HFF-Myc (cell line): Measurements from ENCODE around the gene CYP27A1.
A peak's percentile ranks its signal among the peaks of the same experiment; 100 is the strongest.

ENCODE experiments used
- DNase-seq: peaks from one replicate; pipeline ENCODE4 v3.0.0-alpha.2; 2011; ENCODE audit warnings: low read depth; ENCODE audit errors: extremely low read depth
- H3K4me3 ChIP-seq: replicated peaks from 2 replicates; pipeline ENCODE4 v1.5.1; 2011; ENCODE audit warnings: low read depth, mild to moderate bottlenecking, control low read depth, low read length
- TF ChIP-seq, protein P1 (sequence below): IDR thresholded peaks from 2 replicates; pipeline ENCODE4 v1.5.1; 2012; ENCODE audit warnings: mild to moderate bottlenecking, low read depth, low read length, control low read depth; ENCODE audit errors: missing control alignments

CYP27A1 gene

DNA sequence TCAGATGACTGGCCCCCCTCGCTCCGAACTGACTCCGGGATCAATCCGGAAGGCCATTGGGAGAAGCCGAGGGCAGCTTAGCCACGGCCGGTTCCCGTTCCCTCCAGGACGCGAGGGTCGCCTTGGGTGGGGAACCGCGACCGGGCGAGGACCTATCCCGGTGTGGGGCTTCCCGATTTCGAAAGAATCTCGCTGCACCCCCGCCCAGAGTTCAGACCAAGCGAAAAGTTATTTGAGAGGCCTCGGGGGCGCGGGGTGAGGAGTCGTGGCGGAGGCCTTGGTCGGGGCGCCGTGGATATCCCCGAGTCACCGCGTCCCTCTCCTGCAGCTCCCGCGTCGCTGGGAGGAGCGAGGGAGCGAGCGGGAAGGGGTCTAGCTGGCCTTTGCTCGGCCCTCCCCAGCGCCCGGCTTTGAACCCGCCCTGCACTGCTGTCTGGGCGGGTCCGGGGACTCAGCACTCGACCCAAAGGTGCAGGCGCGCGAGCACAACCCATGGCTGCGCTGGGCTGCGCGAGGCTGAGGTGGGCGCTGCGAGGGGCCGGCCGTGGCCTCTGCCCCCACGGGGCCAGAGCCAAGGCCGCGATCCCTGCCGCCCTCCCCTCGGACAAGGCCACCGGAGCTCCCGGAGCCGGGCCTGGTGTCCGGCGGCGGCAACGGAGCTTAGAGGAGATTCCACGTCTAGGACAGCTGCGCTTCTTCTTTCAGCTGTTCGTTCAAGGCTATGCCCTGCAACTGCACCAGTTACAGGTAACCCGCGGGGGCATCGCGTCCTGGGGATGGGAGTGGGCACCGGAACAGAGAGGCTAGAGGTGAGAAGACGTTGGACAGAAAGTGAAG, at the start of gene CYP27A1:
Gene CYP27A1, plus strand, starts transcription at position 457 of the 837 bp plus-strand sequence. Its CDS starts 36 bp downstream, at position 493.
- TF ChIP-seq, protein P1, sequence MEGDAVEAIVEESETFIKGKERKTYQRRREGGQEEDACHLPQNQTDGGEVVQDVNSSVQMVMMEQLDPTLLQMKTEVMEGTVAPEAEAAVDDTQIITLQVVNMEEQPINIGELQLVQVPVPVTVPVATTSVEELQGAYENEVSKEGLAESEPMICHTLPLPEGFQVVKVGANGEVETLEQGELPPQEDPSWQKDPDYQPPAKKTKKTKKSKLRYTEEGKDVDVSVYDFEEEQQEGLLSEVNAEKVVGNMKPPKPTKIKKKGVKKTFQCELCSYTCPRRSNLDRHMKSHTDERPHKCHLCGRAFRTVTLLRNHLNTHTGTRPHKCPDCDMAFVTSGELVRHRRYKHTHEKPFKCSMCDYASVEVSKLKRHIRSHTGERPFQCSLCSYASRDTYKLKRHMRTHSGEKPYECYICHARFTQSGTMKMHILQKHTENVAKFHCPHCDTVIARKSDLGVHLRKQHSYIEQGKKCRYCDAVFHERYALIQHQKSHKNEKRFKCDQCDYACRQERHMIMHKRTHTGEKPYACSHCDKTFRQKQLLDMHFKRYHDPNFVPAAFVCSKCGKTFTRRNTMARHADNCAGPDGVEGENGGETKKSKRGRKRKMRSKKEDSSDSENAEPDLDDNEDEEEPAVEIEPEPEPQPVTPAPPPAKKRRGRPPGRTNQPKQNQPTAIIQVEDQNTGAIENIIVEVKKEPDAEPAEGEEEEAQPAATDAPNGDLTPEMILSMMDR: no peak
- no peak for DNase-seq
- peak within 1 kb of the TSS; percentile 42 for H3K4me3 ChIP-seq

DNA sequence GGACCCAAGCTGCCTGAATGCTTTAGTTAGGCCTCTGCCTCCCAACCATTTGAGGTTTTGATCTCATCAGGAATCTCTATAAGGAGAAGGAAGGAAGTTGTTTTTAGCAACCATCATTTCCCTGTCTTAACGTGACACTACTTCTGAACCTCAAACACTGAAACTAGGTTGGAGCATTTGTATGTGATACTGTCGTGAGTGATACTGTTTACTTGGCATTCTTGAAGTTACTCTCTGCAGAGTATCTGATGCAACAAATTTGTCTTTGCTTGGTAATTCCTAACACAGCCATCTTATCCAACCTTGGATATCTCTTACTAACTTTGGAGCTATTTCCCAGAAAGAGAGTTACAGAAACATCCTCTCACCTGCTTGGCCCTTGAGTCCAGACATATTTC, 49.2 kb upstream of the CYP27A1 start:
- TF ChIP-seq, protein P1: no peak
- DNase-seq: no peak
- H3K4me3 ChIP-seq: no peak overlapping the region

DNA sequence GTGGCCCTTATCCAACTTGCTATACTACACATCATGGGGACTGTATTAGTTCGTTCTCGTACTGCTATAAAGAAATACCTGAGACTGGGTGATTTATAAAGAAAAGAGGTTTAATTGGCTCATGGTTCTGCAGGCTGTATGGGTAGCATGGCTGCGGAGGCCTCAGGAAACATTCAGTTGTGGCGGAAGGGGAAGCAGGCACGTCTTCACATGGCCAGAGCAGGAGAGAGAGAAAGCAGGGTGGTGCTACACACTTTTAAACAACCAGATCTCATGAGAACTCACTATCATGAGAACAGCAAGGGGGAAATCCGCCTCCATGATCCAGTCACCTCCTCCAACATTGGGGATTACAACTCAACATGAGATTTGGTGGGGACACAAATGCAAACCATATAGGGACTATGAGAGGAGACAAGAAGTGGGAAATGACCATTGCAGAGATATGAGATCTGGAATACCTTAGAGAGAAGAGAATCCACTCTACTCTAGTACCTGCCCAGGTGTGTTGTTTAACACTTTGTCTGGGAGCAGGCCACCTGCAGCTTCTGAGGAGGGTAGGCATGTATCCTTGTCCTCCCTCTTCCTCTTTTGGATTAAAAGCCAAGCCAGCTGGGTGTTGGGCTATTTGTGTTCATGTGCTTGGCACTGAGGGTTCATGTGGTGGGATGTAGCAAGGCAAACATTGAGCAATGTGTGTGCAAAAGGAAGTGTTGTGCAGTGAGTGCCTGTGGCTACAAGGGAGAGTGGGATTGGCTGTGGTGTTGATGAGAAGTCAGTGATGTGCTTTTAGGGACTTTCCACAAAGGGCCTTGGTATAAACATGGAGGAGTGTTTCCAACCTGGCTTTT, 48.6 kb upstream of the CYP27A1 start:
- no peak for DNase-seq
- H3K4me3 ChIP-seq: no peak overlapping the region
- TF ChIP-seq, protein P1: no peak

DNA sequence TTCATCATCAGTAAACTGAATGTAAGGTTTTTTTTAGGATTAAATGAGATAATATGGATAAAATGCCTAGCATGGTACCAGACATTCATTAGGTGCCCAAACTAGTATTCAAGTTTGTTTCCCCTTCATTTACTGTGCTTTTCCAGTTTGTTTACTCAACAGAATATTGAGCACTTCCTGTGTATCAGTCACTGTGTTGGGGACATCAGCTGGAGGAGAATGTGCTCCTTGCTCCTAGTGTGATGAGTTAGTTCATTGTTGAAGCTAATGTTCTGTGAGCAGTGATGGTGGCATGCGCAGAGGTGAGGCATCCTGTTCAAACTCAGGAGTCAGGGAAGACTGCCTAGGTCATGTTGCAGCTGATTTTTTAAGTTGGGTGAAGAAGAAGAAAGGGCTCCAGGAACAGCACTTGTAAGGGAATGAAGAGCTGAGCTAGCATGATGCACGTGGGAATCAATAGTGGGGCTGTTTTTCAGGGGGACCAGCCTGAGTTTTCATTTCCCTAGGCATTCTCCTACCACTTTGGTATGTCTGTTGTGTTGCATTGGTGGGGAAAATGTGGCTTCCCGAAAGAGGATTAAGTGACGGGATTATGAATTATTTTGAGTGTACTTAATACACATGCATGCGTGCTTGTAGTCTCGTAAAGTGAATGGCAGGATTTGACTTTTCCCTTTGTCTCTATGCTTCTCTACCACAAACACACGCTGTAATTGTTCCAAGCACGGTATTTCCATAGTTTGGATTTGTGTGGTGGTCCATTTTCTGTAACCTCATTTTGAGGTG, 47.6 kb upstream of the CYP27A1 start:
- no peak for DNase-seq
- TF ChIP-seq, protein P1: no peak
- H3K4me3 ChIP-seq: no peak overlapping the region

DNA sequence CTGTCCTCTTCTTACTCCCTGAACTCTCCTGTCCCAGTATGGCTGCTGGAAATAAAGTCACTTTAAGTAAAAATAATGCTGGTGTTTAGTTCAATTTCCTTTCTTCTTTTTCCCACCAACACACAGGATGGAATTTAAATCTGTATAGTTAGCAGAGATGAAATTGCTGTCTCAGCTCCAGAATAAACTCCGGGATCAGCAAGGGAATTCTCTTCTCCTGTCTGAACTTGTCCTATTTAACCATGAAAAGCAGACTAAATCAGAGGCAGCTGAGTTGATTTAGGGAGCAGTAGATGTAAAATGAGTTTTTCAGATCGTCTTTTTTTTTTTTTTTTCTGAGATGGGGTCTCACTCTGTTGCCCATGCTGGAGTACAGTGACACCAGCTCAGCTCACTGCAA, 45.4 kb upstream of the CYP27A1 start:
- no peak for DNase-seq
- TF ChIP-seq, protein P1: no peak
- no peak overlapping the region for H3K4me3 ChIP-seq

DNA sequence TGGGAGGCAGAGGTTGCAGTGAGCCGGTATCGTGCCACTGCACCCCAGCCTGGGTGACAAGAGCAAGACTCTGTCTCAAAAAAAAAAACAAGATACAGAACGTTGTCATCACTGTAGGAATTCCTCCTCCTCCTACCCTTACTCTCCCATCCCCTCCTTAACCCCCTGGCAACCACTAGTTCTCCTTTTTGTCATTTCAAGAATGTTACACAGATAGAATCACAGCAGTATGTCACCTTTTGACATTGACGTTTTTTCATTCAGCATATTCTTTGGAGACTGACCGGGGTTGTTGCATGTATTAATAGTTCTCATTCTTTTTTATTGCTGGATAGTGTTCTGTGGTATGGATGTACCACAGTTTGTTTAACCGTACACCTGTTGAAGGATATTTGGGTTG, 38.9 kb upstream of the CYP27A1 start:
- TF ChIP-seq, protein P1: no peak
- H3K4me3 ChIP-seq: no peak overlapping the region
- DNase-seq: no peak
